Endodermal cell (in vitro differentiated cells): ENCODE measurements around the gene KIAA1958. TPM values are rescaled to one million over a fixed set of nuclear protein-coding genes. Genes with fewer than 3 reads are reported as not detected.
"Not testable (repeated sequence)": the region's sequence is repeated elsewhere in the genome, so short reads cannot be mapped to it uniquely, and the experiment has no call there.

Experiments used
- DNase-seq: peaks from one replicate; pipeline ENCODE4 v3.0.0-alpha.2; 2017
- H3K27ac ChIP-seq: 2 replicates; pipeline ENCODE4 v1.5.1; 2013; ENCODE audit warnings: mild to moderate bottlenecking, low read depth, low read length, moderate library complexity
- H3K27me3 ChIP-seq: 2 replicates; pipeline ENCODE4 v1.6.1; 2013; ENCODE audit warnings: mild to moderate bottlenecking, low read length, moderate library complexity; ENCODE audit not compliant: insufficient read depth, control insufficient read depth, poor library complexity, severe bottlenecking
- H3K36me3 ChIP-seq: 2 replicates; pipeline ENCODE4 v1.7.0; 2013; ENCODE audit warnings: mild to moderate bottlenecking, low read length, moderate library complexity; ENCODE audit not compliant: control insufficient read depth, insufficient read depth
- H3K4me1 ChIP-seq: one replicate; pipeline ENCODE4 v1.7.0; 2013; ENCODE audit warnings: low read length; ENCODE audit not compliant: control insufficient read depth, insufficient read depth
- H3K4me3 ChIP-seq: 2 replicates; pipeline ENCODE4 v1.5.1; 2013; ENCODE audit warnings: mild to moderate bottlenecking, low read length, moderate library complexity
- H3K9ac ChIP-seq: 2 replicates; pipeline ENCODE4 v1.6.1; 2013; ENCODE audit warnings: mild to moderate bottlenecking, low read length, moderate library complexity; ENCODE audit not compliant: poor library complexity, severe bottlenecking; ENCODE audit errors: extremely low read depth
- H3K9me3 ChIP-seq: 2 replicates; pipeline ENCODE4 v1.6.1; 2013; ENCODE audit warnings: mild to moderate bottlenecking, low read length, moderate library complexity; ENCODE audit not compliant: control insufficient read depth
- H3K27ac Mint-ChIP-seq: 2 replicates; pipeline ENCODE4 v1.8.0; 2020; ENCODE audit warnings: mixed read lengths
- H3K27me3 Mint-ChIP-seq: 2 replicates; pipeline ENCODE4 v1.8.0; 2021; ENCODE audit warnings: mild to moderate bottlenecking, mixed read lengths; ENCODE audit not compliant: insufficient read depth
- H3K36me3 Mint-ChIP-seq: 2 replicates; pipeline ENCODE4 v1.8.0; 2020; ENCODE audit warnings: low read depth, mixed read lengths
- H3K4me1 Mint-ChIP-seq: 2 replicates; pipeline ENCODE4 v1.8.0; 2020; ENCODE audit warnings: mixed read lengths
- H3K4me3 Mint-ChIP-seq: 2 replicates; pipeline ENCODE4 v1.8.0; 2020; ENCODE audit warnings: mild to moderate bottlenecking, moderate library complexity, mixed read lengths
- H3K9me3 Mint-ChIP-seq: 2 replicates; pipeline ENCODE4 v1.8.0; 2020; ENCODE audit warnings: mild to moderate bottlenecking, mixed read lengths
- WGBS, 2 experiments: methylation state at CpG; one replicate each; pipeline versions ENCODE4 v1.1.5 to v1.1.7; 2013; ENCODE audit warnings: missing lambda C conversion rate in 2 of 2, mixed read lengths in 1 of 2; ENCODE audit not compliant: insufficient coverage in 1 of 2, insufficient read length in 1 of 2; 5-methylcytosine and 5-hydroxymethylcytosine counted together
- total RNA-seq, 2 donors: library from RNA; stranded (reverse); fragmentation: NEBNext Ultra II Directional in 1 of 2; extraction: Animal tissue kit (Norgen Biotek cat#: 25700) in 1 of 2; gene quantifications; 2 replicates in 1 of 2; 3 replicates in 1 of 2; pipeline ENCODE4 v1.2.1, GENCODE V29; 2021
- TF ChIP-seq, protein P1 (sequence below): fragments of 200-600 bp; sonication (generic); conservative IDR thresholded peaks from 2 replicates; pipeline ENCODE4 v1.5.0; 2021; ENCODE audit warnings: antibody characterized with exemption, mild to moderate bottlenecking

KIAA1958 gene
- total RNA-seq, 2 donors from 2014 or later = 44.6 to 50.9 TPM

DNA sequence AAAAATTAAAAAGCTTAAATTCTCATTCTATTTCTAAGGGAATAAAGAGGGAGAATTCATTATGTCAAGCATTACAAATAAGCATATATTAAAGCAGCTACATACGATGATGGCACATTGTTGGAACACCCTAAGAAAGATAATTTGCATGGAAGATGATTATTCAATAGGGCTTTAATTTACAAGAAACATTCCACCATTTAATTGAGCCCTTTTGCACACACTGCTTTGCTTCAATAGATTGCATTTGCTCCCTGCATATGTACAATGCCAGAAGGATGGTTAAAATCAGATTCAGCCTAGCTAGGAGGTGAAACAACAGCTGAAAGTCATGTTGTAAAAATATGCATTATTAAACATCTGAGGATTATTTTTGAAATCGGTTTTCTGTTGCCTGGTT is 21.8 kb downstream of the KIAA1958 start:
- H3K9me3 Mint-ChIP-seq = peaks cover 3% of the 10 kb centered on the region
- 90% methylated on average over 2 of the region's 2 CpGs; no CpG with 5 or more reads in 1 of the 2 experiments for WGBS, 2 experiments

DNA sequence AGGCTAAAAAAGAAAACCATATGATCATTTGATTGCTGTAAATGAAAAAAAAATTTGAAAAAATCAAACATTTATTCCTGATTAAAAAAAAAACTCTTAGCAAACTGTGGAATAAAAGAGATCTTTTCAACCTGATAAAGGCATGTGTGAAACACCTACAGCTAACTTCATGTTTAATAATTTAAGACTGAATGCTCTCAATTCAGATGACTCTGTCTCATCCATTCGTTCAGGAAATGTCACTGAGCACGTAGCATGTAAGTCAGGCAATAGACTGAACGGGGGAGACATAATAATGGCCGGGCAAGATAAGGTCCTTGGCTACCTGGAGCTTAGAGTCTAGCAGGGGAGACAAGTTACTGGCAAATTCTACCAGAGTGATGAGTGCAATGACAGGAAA is 25.8 kb downstream of the KIAA1958 start:
- not testable (repeated sequence) for H3K9ac ChIP-seq, H3K4me1 Mint-ChIP-seq, H3K9me3 ChIP-seq, H3K27me3 Mint-ChIP-seq, H3K4me1 ChIP-seq, H3K36me3 Mint-ChIP-seq, H3K4me3 ChIP-seq, DNase-seq, H3K4me3 Mint-ChIP-seq, H3K9me3 Mint-ChIP-seq, H3K27ac Mint-ChIP-seq, H3K36me3 ChIP-seq, H3K27me3 ChIP-seq, H3K27ac ChIP-seq
- WGBS, 2 experiments = 96% methylated on average over 2 of the region's 4 CpGs; no CpG with 5 or more reads in 1 of the 2 experiments

More for the DNA sequence above, 21.8 kb downstream of the KIAA1958 start:
- no peak overlapping the region for H3K4me3 ChIP-seq
- no peak overlapping the region for H3K9ac ChIP-seq
- Mint-ChIP-seq H3K4me1 (peaks cover 20% of the 10 kb centered on the region), H3K27me3 (no peaks in the 10 kb centered on the region), H3K36me3 (peaks cover 3% of the 10 kb centered on the region), H3K27ac (no peak overlapping the region), H3K4me3 (no peak overlapping the region)
- no peaks in the 10 kb centered on the region for H3K27me3 ChIP-seq
- TF ChIP-seq, protein P1, sequence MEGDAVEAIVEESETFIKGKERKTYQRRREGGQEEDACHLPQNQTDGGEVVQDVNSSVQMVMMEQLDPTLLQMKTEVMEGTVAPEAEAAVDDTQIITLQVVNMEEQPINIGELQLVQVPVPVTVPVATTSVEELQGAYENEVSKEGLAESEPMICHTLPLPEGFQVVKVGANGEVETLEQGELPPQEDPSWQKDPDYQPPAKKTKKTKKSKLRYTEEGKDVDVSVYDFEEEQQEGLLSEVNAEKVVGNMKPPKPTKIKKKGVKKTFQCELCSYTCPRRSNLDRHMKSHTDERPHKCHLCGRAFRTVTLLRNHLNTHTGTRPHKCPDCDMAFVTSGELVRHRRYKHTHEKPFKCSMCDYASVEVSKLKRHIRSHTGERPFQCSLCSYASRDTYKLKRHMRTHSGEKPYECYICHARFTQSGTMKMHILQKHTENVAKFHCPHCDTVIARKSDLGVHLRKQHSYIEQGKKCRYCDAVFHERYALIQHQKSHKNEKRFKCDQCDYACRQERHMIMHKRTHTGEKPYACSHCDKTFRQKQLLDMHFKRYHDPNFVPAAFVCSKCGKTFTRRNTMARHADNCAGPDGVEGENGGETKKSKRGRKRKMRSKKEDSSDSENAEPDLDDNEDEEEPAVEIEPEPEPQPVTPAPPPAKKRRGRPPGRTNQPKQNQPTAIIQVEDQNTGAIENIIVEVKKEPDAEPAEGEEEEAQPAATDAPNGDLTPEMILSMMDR = no peak
- no peak overlapping the region for H3K27ac ChIP-seq
- DNase-seq = no peak
- H3K4me1 ChIP-seq = no peaks in the 10 kb centered on the region
- no peaks in the 10 kb centered on the region for H3K36me3 ChIP-seq
- H3K9me3 ChIP-seq = no peaks in the 10 kb centered on the region

DNA sequence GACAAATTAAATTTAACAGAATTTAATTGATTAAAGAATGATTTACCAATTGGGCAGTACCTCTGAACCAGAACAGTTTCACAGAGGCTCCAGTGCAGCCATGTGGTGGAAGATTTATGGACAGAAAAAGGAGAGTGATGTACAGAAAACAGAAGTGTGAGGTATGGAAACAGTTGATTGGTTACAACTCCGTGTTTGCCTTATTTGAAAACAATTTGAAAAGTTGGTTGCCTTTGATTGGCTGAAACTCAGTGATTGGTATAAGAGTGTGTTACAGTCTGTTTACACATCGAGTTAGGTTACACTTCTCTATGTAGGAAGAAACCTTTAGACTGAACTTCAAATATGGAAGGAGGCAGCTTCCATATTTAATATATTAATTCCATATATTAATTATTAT is 30.1 kb downstream of the KIAA1958 start:
- Mint-ChIP-seq H3K27ac (no peak overlapping the region), H3K4me1 (peaks cover 6% of the 10 kb centered on the region), H3K27me3 (no peaks in the 10 kb centered on the region), H3K36me3 (peaks cover 15% of the 10 kb centered on the region), H3K9me3 (peaks cover 3% of the 10 kb centered on the region), H3K4me3 (no peak overlapping the region)
- DNase-seq = no peak
- Histone ChIP-seq H3K9me3 (no peaks in the 10 kb centered on the region), H3K9ac (no peak overlapping the region), H3K27ac (no peak overlapping the region), H3K27me3 (no peaks in the 10 kb centered on the region), H3K4me1 (no peaks in the 10 kb centered on the region), H3K4me3 (no peak overlapping the region), H3K36me3 (no peaks in the 10 kb centered on the region)
- WGBS, 2 experiments = 84 to 94% methylated on average over 2 of the region's 2 CpGs
- TF ChIP-seq, protein P1 = no peak

DNA sequence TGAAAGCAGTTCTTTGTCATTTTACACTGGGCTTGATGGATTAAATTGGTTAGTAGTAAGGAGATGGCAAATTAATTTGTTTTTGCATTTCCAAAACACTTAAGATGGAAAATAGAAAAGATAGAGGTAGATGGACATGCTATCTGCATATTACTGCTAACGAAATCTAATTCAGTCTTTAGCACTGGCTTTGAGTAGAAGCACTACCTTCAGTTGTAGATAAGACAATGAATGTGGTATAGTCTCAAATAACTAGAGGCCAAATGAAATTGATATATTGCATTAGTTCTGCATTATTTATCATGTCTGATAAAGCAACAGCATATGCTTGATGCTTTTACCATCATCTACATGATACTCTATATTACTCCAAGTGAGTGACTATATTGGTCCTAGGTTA is 33.4 kb downstream of the KIAA1958 start:
- no peaks in the 10 kb centered on the region for H3K4me1 ChIP-seq
- H3K27me3 ChIP-seq = no peaks in the 10 kb centered on the region
- WGBS, 2 experiments = 88 to 97% methylated on average over 1 of the region's 1 CpG
- no peak overlapping the region for H3K27ac ChIP-seq
- Mint-ChIP-seq H3K4me3 (no peak overlapping the region), H3K4me1 (peaks cover 10% of the 10 kb centered on the region), H3K9me3 (no peaks in the 10 kb centered on the region), H3K36me3 (peaks cover 12% of the 10 kb centered on the region), H3K27ac (no peak overlapping the region), H3K27me3 (no peaks in the 10 kb centered on the region)
- TF ChIP-seq, protein P1 = no peak
- H3K36me3 ChIP-seq = no peaks in the 10 kb centered on the region
- no peak overlapping the region for H3K4me3 ChIP-seq
- no peak for DNase-seq
- no peak overlapping the region for H3K9ac ChIP-seq
- no peaks in the 10 kb centered on the region for H3K9me3 ChIP-seq
